Activated CD4-positive, alpha-beta T cell treated with anti-CD3 and anti-CD28 coated beads, Interleukin-2, amount 10 ng/mL, durations not matched to agents 7 days and 5 days (primary cell): ENCODE data around the gene CDH4. TPM values are rescaled to one million over a fixed set of nuclear protein-coding genes. Genes with fewer than 3 reads are reported as not detected.
A peak's percentile ranks its signal among the peaks of the same experiment; 100 is the strongest.

Source experiments
- CTCF ChIA-PET: fragments of 350-600 bp; sonication (Branson Sonifier 250); formaldehyde crosslinking; loops from one replicate; lab custom pipeline; 2021; ENCODE audit warnings: antibody characterized with exemption; lab: Charles Lee
- POLR2A ChIA-PET: fragments of 350-600 bp; sonication (Branson Sonifier 250); formaldehyde crosslinking; loops from one replicate; lab custom pipeline; 2021; ENCODE audit warnings: antibody characterized with exemption; lab: Charles Lee
- DNase-seq: peaks from one replicate; pipeline ENCODE4 v3.0.0-alpha.2; 2020
- H3K27ac Mint-ChIP-seq: one replicate; pipeline ENCODE4 v1.8.0; 2021; ENCODE audit warnings: mild to moderate bottlenecking, moderate library complexity, mixed read lengths
- H3K27me3 Mint-ChIP-seq: one replicate; pipeline ENCODE4 v1.8.0; 2021; ENCODE audit warnings: mixed read lengths
- H3K36me3 Mint-ChIP-seq: one replicate; pipeline ENCODE4 v1.8.0; 2021; ENCODE audit warnings: low read depth, mixed read lengths
- H3K4me1 Mint-ChIP-seq: one replicate; pipeline ENCODE4 v1.8.0; 2021; ENCODE audit warnings: mixed read lengths
- H3K4me3 Mint-ChIP-seq: one replicate; pipeline ENCODE4 v1.8.0; 2021; ENCODE audit warnings: mild to moderate bottlenecking, moderate library complexity, mixed read lengths
- H3K9me3 Mint-ChIP-seq: one replicate; pipeline ENCODE4 v1.8.0; 2021; ENCODE audit warnings: mixed read lengths
- total RNA-seq, 2 experiments: library from RNA; stranded (reverse); gene quantifications; one replicate each; pipeline ENCODE4 v1.2.3, GENCODE V29; 2021

The CDH4 gene
- total RNA-seq, 2 experiments from 2014 or later: not detected

- Mint-ChIP-seq H3K27me3 (no peaks in the 10 kb centered on the region), H3K9me3 (no peaks in the 10 kb centered on the region), H3K4me3 (peak overlapping the region; percentile 43), H3K4me1 (peaks cover 9% of the 10 kb centered on the region), H3K36me3 (no peaks in the 10 kb centered on the region), H3K27ac (peak overlapping the region; percentile 79)
- ChIA-PET CTCF (no interaction called here), POLR2A (no interaction called here)
- DNase-seq: peak; percentile 41
Measured at GRCh38 chr20:61719691-61720347, 467.8 kb downstream of the CDH4 start.

- Mint-ChIP-seq H3K27me3 (no peaks in the 10 kb centered on the region), H3K9me3 (no peaks in the 10 kb centered on the region), H3K4me1 (peaks cover 9% of the 10 kb centered on the region), H3K36me3 (no peaks in the 10 kb centered on the region), H3K27ac (no peak overlapping the region), H3K4me3 (no peak overlapping the region)
- no peak for DNase-seq
- CTCF ChIA-PET: no interaction called here
- POLR2A ChIA-PET: no interaction called here
Measured at GRCh38 chr20:61720348-61720696, 468.3 kb downstream of the CDH4 start.

- ChIA-PET POLR2A (no interaction called here), CTCF (no interaction called here)
- Mint-ChIP-seq H3K27me3 (no peaks in the 10 kb centered on the region), H3K9me3 (no peaks in the 10 kb centered on the region), H3K36me3 (no peaks in the 10 kb centered on the region), H3K4me3 (no peak overlapping the region), H3K27ac (no peak overlapping the region), H3K4me1 (peaks cover 9% of the 10 kb centered on the region)
- no peak for DNase-seq
Measured at GRCh38 chr20:61722146-61722678, 470.2 kb downstream of the CDH4 start.

GRCh38 chr20:61723529-61724257 lies 471.6 kb downstream of the CDH4 start:
- DNase-seq: no peak
- Mint-ChIP-seq H3K27ac (no peak overlapping the region), H3K9me3 (no peaks in the 10 kb centered on the region), H3K36me3 (no peaks in the 10 kb centered on the region), H3K4me3 (no peak overlapping the region), H3K27me3 (no peaks in the 10 kb centered on the region), H3K4me1 (peaks cover 9% of the 10 kb centered on the region)
- POLR2A ChIA-PET: no interaction called here
- CTCF ChIA-PET: no interaction called here

GRCh38 chr20:61724376-61724775 lies 472.3 kb downstream of the CDH4 start:
- Mint-ChIP-seq H3K27ac (no peak overlapping the region), H3K27me3 (no peaks in the 10 kb centered on the region), H3K4me3 (no peak overlapping the region), H3K4me1 (peaks cover 8% of the 10 kb centered on the region), H3K36me3 (no peaks in the 10 kb centered on the region), H3K9me3 (no peaks in the 10 kb centered on the region)
- CTCF ChIA-PET: no interaction called here
- POLR2A ChIA-PET: no interaction called here
- DNase-seq: no peak

GRCh38 chr20:61725145-61725544 lies 473.1 kb downstream of the CDH4 start:
- Mint-ChIP-seq H3K9me3 (no peaks in the 10 kb centered on the region), H3K4me3 (no peak overlapping the region), H3K36me3 (no peaks in the 10 kb centered on the region), H3K27me3 (no peaks in the 10 kb centered on the region), H3K4me1 (peaks cover under 1% of the 10 kb centered on the region), H3K27ac (no peak overlapping the region)
- no peak for DNase-seq
- ChIA-PET CTCF (no interaction called here), POLR2A (no interaction called here)

- Mint-ChIP-seq H3K27ac (no peak overlapping the region), H3K4me1 (no peaks in the 10 kb centered on the region), H3K4me3 (no peak overlapping the region), H3K9me3 (no peaks in the 10 kb centered on the region), H3K27me3 (no peaks in the 10 kb centered on the region), H3K36me3 (no peaks in the 10 kb centered on the region)
- no peak for DNase-seq
- ChIA-PET POLR2A (no interaction called here), CTCF (interaction anchor here (0.9 kb wide), 1 partner anchor 42 kb away, joined by 3 read pairs; no protein-coding TSS in a partner anchor)
Measured at GRCh38 chr20:61725966-61726365, 473.9 kb downstream of the CDH4 start.

- Mint-ChIP-seq H3K27me3 (no peaks in the 10 kb centered on the region), H3K4me3 (no peak overlapping the region), H3K9me3 (no peaks in the 10 kb centered on the region), H3K36me3 (no peaks in the 10 kb centered on the region), H3K4me1 (no peaks in the 10 kb centered on the region), H3K27ac (no peak overlapping the region)
- ChIA-PET POLR2A (no interaction called here), CTCF (no interaction called here)
- no peak for DNase-seq
Measured at GRCh38 chr20:61726979-61727378, 474.9 kb downstream of the CDH4 start.

GRCh38 chr20:61727761-61728160 lies 475.7 kb downstream of the CDH4 start:
- H3K4me1 Mint-ChIP-seq: no peaks in the 10 kb centered on the region
- ChIA-PET POLR2A (no interaction called here), CTCF (no interaction called here)
- H3K27ac Mint-ChIP-seq: no peak overlapping the region
- no peaks in the 10 kb centered on the region for H3K36me3 Mint-ChIP-seq
- no peaks in the 10 kb centered on the region for H3K27me3 Mint-ChIP-seq
- DNase-seq: no peak
- H3K4me3 Mint-ChIP-seq: no peak overlapping the region
- no peaks in the 10 kb centered on the region for H3K9me3 Mint-ChIP-seq

- no peak for DNase-seq
- Mint-ChIP-seq H3K27me3 (no peaks in the 10 kb centered on the region), H3K4me1 (no peaks in the 10 kb centered on the region), H3K4me3 (no peak overlapping the region), H3K36me3 (no peaks in the 10 kb centered on the region), H3K9me3 (no peaks in the 10 kb centered on the region), H3K27ac (no peak overlapping the region)
- ChIA-PET POLR2A (no interaction called here), CTCF (no interaction called here)
Measured at GRCh38 chr20:61728326-61728725, 476.3 kb downstream of the CDH4 start.

GRCh38 chr20:61728786-61729770 lies 477.0 kb downstream of the CDH4 start:
- Mint-ChIP-seq H3K27me3 (no peaks in the 10 kb centered on the region), H3K4me3 (no peak overlapping the region), H3K4me1 (no peaks in the 10 kb centered on the region), H3K27ac (no peak overlapping the region), H3K36me3 (no peaks in the 10 kb centered on the region), H3K9me3 (no peaks in the 10 kb centered on the region)
- DNase-seq: no peak
- CTCF ChIA-PET: no interaction called here
- POLR2A ChIA-PET: no interaction called here

- H3K27ac Mint-ChIP-seq: no peak overlapping the region
- POLR2A ChIA-PET: no interaction called here
- H3K4me3 Mint-ChIP-seq: no peak overlapping the region
- no peaks in the 10 kb centered on the region for H3K27me3 Mint-ChIP-seq
- no peaks in the 10 kb centered on the region for H3K4me1 Mint-ChIP-seq
- H3K9me3 Mint-ChIP-seq: no peaks in the 10 kb centered on the region
- no peaks in the 10 kb centered on the region for H3K36me3 Mint-ChIP-seq
- CTCF ChIA-PET: no interaction called here
- no peak for DNase-seq
Measured at GRCh38 chr20:61730631-61731362, 478.7 kb downstream of the CDH4 start.
